PFSK-1 (cell line): ENCODE results near the gene DYDC1.

ENCODE experiments used
- POLR2AphosphoS5 ChIP-seq: IDR thresholded peaks from 2 replicates; pipeline ENCODE4 v1.6.1; 2012; ENCODE audit warnings: low read depth, mild to moderate bottlenecking, control low read depth, low read length, moderate library complexity
- TAF1 ChIP-seq: IDR thresholded peaks from 2 replicates; pipeline ENCODE4 v1.6.1; 2012; ENCODE audit warnings: low read length, control low read depth, borderline replicate concordance; ENCODE audit not compliant: insufficient read depth

GRCh38 chr10:80344912-80345311, 11.6 kb downstream of the DYDC1 start:
- TF ChIP-seq POLR2AphosphoS5 (no peak), TAF1 (no peak)
